Fibroblast of the aortic adventitia (primary cell): ENCODE data around the gene ANO10. TPM values are rescaled to one million over a fixed set of nuclear protein-coding genes. Genes with fewer than 3 reads are reported as not detected.
"Not testable (repeated sequence)": the region's sequence is repeated elsewhere in the genome, so short reads cannot be mapped to it uniquely, and the experiment has no call there.

ENCODE experiments used
- DNase-seq: peaks from one replicate; pipeline ENCODE4 v3.0.0-alpha.2; 2010; ENCODE audit warnings: low read depth
- H3K4me3 ChIP-seq: 2 replicates; pipeline ENCODE4 v1.5.1; 2011; ENCODE audit warnings: low read depth, mild to moderate bottlenecking, control low read depth, low read length, moderate library complexity
- total RNA-seq: library from RNA; depleted of rRNA; stranded (reverse); fragments of >200 nt; gene quantifications from 2 replicates; pipeline ENCODE4 v1.2.3, GENCODE V29; 2012; ENCODE audit warnings: low replicate concordance
- TF ChIP-seq, protein P1 (sequence below): IDR thresholded peaks from 2 replicates; pipeline ENCODE4 v1.5.1; 2011; ENCODE audit warnings: mild to moderate bottlenecking, low read length, control low read depth, inconsistent platforms; ENCODE audit not compliant: insufficient read depth

The ANO10 gene
- total RNA-seq, 1 donor: 46.4 TPM

DNA sequence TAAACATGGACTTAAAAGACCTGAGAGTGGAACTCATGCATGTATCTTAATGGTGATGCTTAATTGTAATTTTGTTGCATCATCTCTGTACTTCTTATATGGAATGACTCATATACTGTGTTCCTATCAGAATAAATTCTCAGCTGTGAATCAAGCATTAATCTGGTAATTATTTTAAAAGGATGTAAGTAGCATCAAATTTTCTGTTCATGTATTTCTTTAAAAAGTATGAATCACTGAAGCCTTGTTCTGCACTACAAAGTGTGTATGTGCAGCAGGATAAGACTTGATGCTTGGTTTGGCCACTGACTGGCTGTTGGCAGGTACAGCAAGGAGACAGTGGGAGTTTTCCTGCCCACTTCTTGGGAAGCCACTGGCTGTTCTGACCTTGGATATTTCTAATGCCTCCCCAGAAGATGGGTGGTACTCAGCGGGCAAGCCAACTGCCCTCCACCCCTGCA lies 123.9 kb downstream of the ANO10 start:
- no peak overlapping the region for H3K4me3 ChIP-seq
- DNase-seq: peak; percentile 53
- TF ChIP-seq, protein P1, sequence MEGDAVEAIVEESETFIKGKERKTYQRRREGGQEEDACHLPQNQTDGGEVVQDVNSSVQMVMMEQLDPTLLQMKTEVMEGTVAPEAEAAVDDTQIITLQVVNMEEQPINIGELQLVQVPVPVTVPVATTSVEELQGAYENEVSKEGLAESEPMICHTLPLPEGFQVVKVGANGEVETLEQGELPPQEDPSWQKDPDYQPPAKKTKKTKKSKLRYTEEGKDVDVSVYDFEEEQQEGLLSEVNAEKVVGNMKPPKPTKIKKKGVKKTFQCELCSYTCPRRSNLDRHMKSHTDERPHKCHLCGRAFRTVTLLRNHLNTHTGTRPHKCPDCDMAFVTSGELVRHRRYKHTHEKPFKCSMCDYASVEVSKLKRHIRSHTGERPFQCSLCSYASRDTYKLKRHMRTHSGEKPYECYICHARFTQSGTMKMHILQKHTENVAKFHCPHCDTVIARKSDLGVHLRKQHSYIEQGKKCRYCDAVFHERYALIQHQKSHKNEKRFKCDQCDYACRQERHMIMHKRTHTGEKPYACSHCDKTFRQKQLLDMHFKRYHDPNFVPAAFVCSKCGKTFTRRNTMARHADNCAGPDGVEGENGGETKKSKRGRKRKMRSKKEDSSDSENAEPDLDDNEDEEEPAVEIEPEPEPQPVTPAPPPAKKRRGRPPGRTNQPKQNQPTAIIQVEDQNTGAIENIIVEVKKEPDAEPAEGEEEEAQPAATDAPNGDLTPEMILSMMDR: no peak

GRCh38 chr3:43497422-43497821 lies 124.4 kb downstream of the ANO10 start:
- no peak overlapping the region for H3K4me3 ChIP-seq
- TF ChIP-seq, protein P1: no peak
- DNase-seq: peak; percentile 10

DNA sequence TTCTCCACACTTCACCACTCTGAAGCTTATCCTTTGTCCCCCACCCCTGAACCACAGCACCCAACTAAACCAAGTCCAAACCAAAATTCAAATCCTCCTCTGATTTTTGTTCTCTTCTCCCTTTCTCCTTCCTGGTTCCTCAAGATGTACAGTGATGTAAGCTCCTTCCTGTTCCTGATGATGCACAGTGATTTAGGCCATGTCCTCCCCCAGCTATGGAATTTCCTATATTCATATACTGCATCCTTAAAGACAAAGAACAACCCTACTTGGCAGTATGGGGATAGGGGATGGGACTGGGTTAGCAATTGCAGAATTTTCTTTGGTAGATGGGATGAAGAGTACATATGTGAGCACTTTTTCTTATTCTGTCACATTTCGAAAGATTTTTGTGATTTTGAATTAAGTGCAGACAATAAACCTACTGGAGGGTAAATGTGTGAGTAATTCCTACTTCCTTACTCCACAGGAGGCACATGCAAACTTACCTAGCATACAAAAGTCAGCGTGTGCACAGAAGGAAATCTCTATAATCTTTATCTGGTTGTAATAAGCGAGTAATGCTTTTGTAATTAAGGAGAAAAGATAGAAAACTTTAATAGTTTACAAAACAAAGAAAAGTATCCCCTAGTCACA lies 125.0 kb downstream of the ANO10 start:
- DNase-seq: no peak
- H3K4me3 ChIP-seq: no peak overlapping the region
- TF ChIP-seq, protein P1: no peak

DNA sequence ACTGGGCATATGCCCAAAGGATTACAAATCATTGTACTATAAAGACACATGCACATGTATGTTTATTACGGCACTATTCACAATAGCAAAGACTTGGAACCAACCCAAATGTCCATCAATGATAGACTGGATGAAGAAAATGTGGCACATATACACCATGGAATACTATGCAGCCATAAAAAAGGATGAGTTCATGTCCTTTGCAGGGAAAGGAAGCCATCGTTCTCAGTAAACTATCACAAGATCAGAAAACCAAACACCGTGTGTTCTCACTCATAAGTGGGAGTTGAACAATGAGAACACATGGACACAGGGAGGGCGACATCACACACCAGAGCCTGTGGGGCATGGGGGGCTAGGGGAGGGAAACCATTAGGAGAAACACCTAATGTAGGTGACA lies 128.9 kb downstream of the ANO10 start:
- DNase-seq, H3K4me3 ChIP-seq: not testable (repeated sequence)

DNA sequence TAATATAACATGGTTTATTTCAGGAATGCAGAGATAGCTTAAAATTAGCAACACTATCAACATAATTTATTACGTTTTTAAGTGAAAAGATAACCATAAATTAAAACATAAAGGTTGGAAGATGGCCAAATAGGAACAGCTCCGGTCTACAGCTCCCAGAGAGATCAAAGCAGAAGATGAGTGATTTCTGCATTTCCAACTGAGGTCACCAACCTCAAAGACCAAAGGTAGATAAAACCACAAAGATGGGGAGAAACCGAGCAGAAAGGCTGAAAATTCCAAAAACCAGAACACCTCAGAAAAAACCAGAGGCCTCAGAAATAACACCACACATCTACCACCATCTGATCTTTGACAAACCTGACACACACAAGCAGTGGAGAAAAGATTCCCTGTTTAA lies 130.0 kb downstream of the ANO10 start:
- H3K4me3 ChIP-seq: not testable (repeated sequence)

GRCh38 chr3:43490640-43491185 lies 131.1 kb downstream of the ANO10 start:
- no peak for DNase-seq
- H3K4me3 ChIP-seq: no peak overlapping the region
- TF ChIP-seq, protein P1: no peak

More for the DNA sequence above, 130.0 kb downstream of the ANO10 start:
- not testable (repeated sequence) for DNase-seq

- no peak overlapping the region for H3K4me3 ChIP-seq
- DNase-seq: no peak
- TF ChIP-seq, protein P1: no peak
Measured at GRCh38 chr3:43489930-43490329, 131.9 kb downstream of the ANO10 start.

- no peak for DNase-seq
- H3K4me3 ChIP-seq: no peak overlapping the region
- TF ChIP-seq, protein P1: no peak
Measured at GRCh38 chr3:43485931-43486330, 135.9 kb downstream of the ANO10 start.
